Fibroblast of mammary gland (primary cell): ENCODE data around the gene TUBGCP4.

Experiments
- DNase-seq: peaks from one replicate; pipeline ENCODE4 v3.0.0-alpha.2; 2010; ENCODE audit warnings: low read depth
- H3K4me3 ChIP-seq: 2 replicates; pipeline ENCODE4 v1.5.1; 2011; ENCODE audit warnings: low read depth, mild to moderate bottlenecking, low read length, moderate library complexity; ENCODE audit not compliant: control insufficient read depth
- TF ChIP-seq, protein P1 (sequence below): conservative IDR thresholded peaks from 2 replicates; pipeline ENCODE4 v1.5.1; 2011; ENCODE audit warnings: low read depth, low read length, inconsistent platforms; ENCODE audit not compliant: control insufficient read depth, insufficient read depth

The TUBGCP4 gene

GRCh38 chr15:43434446-43434845 lies 63.5 kb downstream of the TUBGCP4 start:
- no peak for DNase-seq
- no peak overlapping the region for H3K4me3 ChIP-seq
- TF ChIP-seq, protein P1, sequence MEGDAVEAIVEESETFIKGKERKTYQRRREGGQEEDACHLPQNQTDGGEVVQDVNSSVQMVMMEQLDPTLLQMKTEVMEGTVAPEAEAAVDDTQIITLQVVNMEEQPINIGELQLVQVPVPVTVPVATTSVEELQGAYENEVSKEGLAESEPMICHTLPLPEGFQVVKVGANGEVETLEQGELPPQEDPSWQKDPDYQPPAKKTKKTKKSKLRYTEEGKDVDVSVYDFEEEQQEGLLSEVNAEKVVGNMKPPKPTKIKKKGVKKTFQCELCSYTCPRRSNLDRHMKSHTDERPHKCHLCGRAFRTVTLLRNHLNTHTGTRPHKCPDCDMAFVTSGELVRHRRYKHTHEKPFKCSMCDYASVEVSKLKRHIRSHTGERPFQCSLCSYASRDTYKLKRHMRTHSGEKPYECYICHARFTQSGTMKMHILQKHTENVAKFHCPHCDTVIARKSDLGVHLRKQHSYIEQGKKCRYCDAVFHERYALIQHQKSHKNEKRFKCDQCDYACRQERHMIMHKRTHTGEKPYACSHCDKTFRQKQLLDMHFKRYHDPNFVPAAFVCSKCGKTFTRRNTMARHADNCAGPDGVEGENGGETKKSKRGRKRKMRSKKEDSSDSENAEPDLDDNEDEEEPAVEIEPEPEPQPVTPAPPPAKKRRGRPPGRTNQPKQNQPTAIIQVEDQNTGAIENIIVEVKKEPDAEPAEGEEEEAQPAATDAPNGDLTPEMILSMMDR, result no peak

GRCh38 chr15:43436395-43436794 lies 65.5 kb downstream of the TUBGCP4 start:
- TF ChIP-seq, protein P1, result no peak
- no peak for DNase-seq
- H3K4me3 ChIP-seq, result no peak overlapping the region

GRCh38 chr15:43439268-43439667 lies 68.4 kb downstream of the TUBGCP4 start:
- TF ChIP-seq, protein P1, result no peak
- no peak overlapping the region for H3K4me3 ChIP-seq
- no peak for DNase-seq

DNA sequence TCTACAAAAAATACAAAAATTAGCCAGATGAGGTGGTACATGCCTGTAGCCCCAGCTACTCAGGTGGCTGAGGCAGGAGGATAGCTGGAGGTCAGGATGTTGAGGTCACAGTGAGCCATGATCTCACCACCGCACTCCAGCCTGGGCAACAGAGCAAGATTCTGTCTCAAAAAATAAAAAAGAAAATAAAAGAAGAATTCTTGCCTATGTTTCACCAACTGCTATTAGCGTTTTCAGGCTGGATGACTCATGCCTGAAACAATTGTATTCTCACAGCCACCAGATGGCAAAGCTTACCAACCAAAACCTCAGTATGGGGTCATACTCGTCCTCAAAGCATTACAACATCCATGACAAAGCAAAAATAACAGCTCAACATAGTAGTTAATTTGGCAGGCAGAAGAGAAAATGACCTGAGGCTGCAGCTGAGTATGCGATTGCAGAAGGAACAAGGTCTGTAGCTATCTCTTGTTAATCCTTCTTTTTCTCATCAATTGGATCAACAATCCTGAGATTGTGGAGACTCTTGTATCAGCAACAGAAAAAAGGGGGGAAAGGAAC lies 69.9 kb downstream of the TUBGCP4 start:
- peak; percentile 98 for DNase-seq
- TF ChIP-seq, protein P1, result peak; percentile 58
- H3K4me3 ChIP-seq, result no peak overlapping the region

DNA sequence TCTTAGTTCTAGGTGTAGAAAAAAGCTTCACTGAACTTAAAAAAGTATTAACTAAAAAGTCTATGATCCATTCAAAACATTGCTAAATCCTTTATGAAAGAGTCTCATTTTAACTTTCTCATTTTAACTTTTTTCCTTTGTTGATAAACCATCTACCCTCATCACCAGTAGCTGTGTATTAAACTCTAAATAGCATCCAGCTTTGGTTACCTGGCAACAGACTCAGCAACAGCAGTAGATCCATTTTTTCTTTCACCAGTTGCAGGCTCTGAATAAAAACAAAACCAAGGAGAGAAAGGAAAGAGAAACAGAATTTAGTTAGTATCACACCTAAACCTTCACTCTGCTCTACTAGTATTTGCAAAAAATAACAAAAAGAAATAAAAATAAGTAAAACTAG lies 70.4 kb downstream of the TUBGCP4 start:
- TF ChIP-seq, protein P1, result no peak
- H3K4me3 ChIP-seq, result no peak overlapping the region
- peak; percentile 32 for DNase-seq

GRCh38 chr15:43446344-43446743 lies 75.4 kb downstream of the TUBGCP4 start:
- no peak overlapping the region for H3K4me3 ChIP-seq
- TF ChIP-seq, protein P1, result no peak
- no peak for DNase-seq

- DNase-seq, result no peak
- no peak overlapping the region for H3K4me3 ChIP-seq
- TF ChIP-seq, protein P1, result no peak
Observed at GRCh38 chr15:43449981-43450380, 79.1 kb downstream of the TUBGCP4 start.
